PC-3 (cell line): ENCODE data around the gene WDR81.

Experiments
- EZH2 ChIP-seq: fragments of 300-600 bp; sonication (generic); IDR thresholded peaks from one replicate; pipeline ENCODE4 v1.6.1; 2017; ENCODE audit warnings: antibody characterized with exemption, mild to moderate bottlenecking, low read length; ENCODE audit not compliant: unreplicated experiment
- EZH2phosphoT487 ChIP-seq: fragments of 300-600 bp; sonication (generic); IDR thresholded peaks from 2 replicates; pipeline ENCODE4 v1.6.1; 2018; ENCODE audit warnings: mild to moderate bottlenecking, antibody characterized with exemption, low read length, borderline replicate concordance
- TF ChIP-seq, protein P1 (sequence below): fragments of 300-600 bp; sonication (generic); conservative IDR thresholded peaks from 2 replicates; pipeline ENCODE4 v1.5.1; 2017; ENCODE audit warnings: antibody characterized with exemption, low read depth, mild to moderate bottlenecking, low read length

GRCh38 chr17:1711804-1712203 is 12.7 kb upstream of the WDR81 start:
- TF ChIP-seq EZH2 = no peak
- TF ChIP-seq, protein P1, sequence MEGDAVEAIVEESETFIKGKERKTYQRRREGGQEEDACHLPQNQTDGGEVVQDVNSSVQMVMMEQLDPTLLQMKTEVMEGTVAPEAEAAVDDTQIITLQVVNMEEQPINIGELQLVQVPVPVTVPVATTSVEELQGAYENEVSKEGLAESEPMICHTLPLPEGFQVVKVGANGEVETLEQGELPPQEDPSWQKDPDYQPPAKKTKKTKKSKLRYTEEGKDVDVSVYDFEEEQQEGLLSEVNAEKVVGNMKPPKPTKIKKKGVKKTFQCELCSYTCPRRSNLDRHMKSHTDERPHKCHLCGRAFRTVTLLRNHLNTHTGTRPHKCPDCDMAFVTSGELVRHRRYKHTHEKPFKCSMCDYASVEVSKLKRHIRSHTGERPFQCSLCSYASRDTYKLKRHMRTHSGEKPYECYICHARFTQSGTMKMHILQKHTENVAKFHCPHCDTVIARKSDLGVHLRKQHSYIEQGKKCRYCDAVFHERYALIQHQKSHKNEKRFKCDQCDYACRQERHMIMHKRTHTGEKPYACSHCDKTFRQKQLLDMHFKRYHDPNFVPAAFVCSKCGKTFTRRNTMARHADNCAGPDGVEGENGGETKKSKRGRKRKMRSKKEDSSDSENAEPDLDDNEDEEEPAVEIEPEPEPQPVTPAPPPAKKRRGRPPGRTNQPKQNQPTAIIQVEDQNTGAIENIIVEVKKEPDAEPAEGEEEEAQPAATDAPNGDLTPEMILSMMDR = no peak
- no peak for TF ChIP-seq EZH2phosphoT487
